ENCODE measurements around the gene SLC17A9.

SLC17A9 gene

DNA sequence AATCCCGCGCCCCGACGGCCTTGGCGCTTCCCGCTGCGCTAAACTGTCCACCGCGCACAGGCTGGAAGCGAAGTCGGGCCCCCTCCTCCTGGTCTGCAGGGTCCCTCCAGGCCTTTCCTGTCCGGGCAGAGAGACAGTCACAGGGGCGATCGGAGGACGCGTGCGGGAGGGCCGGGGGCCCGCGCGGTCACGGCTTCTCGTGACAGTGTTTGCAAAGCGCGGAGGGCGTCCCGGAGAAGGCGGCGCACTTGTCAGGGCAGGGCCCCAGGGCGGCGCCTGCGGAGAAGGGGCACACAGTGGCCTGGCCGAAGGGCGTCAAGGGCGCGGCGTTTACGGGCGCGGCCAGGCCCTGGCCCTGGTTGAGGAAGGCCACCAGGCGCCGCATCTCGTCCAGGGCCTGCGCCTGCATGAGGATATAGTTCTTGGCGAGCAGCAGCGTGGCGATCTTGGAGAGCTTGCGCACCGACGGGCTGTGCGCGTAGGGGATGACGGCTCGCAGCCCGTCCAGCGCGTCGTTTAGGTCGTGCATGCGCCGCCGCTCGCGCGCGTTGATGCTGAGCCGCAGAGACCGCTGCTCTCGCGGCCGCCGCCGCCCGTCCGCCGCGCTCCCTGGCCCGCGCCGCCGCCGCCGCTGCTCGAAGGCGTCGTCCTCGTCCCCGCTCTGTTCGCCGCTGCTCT, 53.5 kb downstream of the SLC17A9 start:
- no peak for DNase-seq

GRCh38 chr20:63006540-63007359, 54.2 kb downstream of the SLC17A9 start, which contains the start of gene BHLHE23:
Gene BHLHE23, minus strand, starts transcription at chr20:63006964. Its CDS starts 190 bp downstream, at chr20:63006774.
- no peak for DNase-seq

GRCh38 chr20:63007360-63007645, 54.8 kb downstream of the SLC17A9 start:
- DNase-seq: no peak

- no peak for DNase-seq
Observed at GRCh38 chr20:63007646-63008488, 55.4 kb downstream of the SLC17A9 start.

DNA sequence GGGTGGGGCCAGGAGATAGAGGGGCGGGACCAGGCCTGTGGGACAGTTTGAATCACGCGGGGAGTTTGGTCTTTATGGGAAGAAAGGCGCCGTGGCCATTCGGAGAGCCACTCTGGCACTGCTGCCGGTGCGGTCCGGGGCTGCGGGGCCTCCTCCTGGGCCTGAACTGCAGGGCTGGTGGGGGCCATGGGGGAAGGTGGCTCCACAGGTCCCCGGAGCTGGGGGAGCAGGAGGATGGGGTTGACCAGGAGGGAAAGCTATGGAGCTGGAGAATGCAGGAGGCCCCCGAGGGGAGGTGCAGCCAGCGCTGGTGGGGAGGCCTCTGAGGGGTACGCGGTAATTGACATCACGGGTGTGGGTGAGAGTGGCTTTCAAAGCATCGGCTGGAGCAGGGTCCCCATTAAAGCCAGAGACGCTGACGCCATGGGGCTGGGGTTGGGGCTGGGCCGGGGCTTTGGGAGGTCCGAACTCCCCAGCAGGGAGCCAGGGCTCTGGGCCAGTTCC, 56.1 kb downstream of the SLC17A9 start:
- DNase-seq: no peak

GRCh38 chr20:63009045-63009961, 56.8 kb downstream of the SLC17A9 start:
- DNase-seq: peak; percentile 86

- peak; percentile 74 for DNase-seq
Observed at GRCh38 chr20:63009988-63010769, 57.7 kb downstream of the SLC17A9 start.

DNA sequence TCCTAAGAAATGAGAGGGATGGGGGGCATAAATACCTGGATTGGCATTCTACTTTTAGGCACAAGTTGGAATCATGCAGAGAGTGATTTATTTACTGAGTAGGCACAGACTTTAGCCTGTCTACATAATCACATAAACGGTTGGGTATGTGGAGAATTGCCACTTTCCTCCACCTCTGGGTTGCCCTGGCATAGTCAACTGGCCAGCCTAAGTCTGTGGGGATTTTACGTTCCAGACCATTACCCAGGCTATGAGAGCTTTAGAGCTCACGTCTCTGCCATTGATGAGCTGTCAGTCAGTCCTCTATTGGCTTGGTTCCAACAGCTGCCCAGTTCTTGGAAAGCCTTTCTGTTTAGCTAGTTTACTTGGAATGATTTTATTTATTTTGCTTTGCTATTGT, 59.3 kb downstream of the SLC17A9 start:
- no peak for DNase-seq

GRCh38 chr20:63013207-63013606, 60.7 kb downstream of the SLC17A9 start:
- no peak for DNase-seq

DNA sequence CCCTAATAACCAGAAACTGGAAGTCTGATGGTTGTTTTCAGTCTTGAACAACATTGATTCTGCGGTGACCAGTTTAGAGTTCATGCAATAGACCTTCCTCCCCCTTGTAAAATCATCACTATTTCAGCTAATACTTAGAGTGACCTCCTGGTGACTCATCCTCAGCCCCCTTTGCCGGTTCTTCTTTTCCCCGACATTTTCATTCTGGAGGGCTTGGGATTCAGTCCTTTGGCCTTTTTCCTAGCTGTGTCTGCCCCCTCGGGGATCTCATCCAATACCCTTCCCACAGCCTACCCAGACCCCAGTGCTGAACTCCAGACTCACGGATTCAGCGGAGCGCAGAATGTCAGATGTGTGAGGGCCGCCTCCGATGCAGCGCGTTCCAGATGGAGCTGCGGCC, 61.8 kb downstream of the SLC17A9 start:
- DNase-seq: no peak

GRCh38 chr20:63014710-63015109, 62.2 kb downstream of the SLC17A9 start:
- no peak for DNase-seq

- no peak for DNase-seq
Observed at GRCh38 chr20:63015147-63015661, 62.7 kb downstream of the SLC17A9 start.

DNA sequence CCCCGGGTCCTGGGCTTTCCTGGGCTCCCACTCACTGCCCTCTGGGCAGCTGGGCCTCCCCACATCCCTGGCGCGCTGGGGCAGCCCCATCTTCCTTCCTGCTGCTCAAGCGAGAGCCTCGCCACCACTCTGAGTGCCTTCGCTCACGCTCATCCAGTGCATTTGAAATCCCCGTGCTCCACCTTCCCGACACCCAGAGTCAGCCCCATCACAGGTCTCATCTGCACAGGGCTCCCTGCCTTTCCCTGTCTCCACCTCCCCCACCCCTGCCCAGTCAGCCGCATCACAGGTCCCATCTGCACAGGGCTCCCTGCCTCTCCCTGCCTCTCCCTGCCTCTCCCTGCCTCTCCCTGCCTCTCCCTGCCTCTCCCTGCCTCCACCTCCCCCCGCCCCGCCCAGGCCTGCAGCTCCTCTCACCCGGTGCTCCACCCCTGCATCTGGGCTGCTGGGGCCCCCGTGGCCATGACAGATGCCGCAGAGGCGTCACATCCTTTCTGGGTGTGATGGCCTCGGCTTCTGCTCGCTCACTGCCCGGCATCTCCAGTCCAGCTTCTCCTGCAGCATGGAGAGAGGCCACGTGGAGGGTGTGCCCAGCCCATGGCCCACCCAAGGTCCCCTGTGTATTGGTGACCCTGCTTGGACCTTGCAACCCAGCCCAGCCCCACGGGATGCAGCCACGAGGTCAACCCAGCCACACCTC, 63.3 kb downstream of the SLC17A9 start:
- DNase-seq: no peak

DNA sequence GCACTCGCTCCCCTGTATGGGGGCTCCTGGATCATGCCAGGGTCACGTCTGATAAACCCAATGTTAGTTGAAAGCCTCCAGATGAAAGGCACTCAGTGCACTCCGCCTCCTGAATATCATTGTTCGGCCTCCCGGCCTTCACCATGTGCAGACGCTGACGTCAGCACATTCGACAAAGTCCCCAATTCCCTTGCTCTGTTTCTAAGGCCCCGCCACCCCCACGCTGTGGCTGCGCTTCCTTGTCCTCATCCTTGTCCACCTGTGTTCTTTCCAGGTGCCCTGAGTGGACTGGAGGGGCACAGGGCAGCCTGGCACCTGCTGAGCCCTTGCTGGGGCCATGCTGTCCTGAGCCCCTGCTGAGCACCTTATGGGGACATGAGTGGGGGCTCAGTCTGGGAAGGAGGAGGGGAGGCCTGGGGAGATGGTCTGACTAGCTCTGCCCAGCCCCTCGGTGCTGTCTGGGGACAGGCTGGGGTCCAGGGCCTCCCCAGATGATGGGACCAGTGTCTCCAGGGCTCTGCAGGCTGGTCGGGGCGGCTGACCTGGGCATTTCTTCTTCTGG, 64.1 kb downstream of the SLC17A9 start:
- no peak for DNase-seq

DNA sequence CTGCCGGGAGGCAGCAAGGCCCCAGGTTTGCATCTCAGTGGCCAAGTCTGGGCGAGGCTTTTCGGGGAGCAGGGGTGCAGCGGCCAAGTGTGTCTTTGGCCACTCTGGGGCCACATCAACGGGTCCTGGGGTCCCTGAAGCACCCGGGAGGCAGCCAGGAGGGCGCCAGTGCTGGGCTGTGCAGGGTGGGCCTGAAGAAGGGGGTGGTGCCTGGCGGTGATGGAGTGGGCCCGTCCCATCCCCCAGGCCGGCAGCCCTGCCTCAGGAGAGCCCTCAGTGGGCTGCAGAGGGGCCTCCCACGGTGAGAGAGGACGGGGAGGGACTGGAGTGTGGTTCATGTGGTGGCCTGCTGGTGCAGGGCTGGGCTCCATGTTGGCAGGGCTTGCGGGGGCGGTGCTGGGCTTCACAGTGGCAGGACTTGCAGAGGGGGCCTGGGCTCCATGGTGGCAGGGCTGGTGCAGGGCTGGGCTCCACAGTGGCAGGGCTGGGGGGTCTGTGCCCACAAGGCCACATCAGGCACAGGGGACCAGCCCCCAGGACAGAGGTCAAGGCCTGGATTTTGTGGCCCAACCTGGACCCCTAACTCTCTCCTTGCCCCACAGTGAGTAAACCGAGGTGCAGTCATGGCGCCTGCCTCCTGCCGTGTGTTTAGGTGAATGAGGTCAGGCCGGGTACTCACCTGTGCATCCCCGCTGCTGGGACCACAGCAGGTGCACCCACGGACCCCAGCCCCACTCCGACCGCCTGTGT, 64.7 kb downstream of the SLC17A9 start:
- no peak for DNase-seq

GRCh38 chr20:63017826-63018411, 65.4 kb downstream of the SLC17A9 start:
- DNase-seq: no peak

Measured in CD4-positive, alpha-beta T cell treated with Interleukin-12 subunit alpha and Interleukin-12 subunit beta, for 1 hour (primary cell).